ENCODE results near the gene NCAM2.

DNA sequence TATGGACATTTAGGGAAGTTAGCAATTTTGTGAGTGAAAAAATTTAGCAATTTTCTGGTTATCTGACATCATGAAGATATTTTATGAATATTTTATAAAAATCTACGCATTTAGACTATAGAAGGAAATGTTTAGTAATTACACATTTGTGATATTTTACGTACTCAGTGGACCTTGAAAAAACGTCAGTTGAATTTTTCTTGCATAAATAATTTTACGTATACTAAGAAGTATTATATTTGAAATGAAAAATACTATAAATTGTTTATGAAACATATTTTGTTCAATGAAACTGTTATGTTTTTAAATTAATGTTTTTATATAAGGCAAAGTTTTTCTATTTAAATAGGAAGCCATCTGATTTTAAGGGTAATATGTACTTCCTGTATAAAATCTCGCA lies 462.8 kb downstream of the NCAM2 start:
- TF ChIP-seq NRF1 (IDR thresholded peaks at IDR 0.05; ENCODE audit: low read depth, low read length) (no peak), KDM5A (IDR thresholded peaks at IDR 0.05; ENCODE audit: low read length) (no peak), POLR2AphosphoS5 (IDR thresholded peaks at IDR 0.05; ENCODE audit: low read depth, low read length) (no peak)
